ENCODE data around the gene CHRDL2. TPM values are rescaled to one million over a fixed set of nuclear protein-coding genes. Genes with fewer than 3 reads are reported as not detected.

The CHRDL2 gene
- total RNA-seq, 2 experiments from 2014 or later: not detected

DNA sequence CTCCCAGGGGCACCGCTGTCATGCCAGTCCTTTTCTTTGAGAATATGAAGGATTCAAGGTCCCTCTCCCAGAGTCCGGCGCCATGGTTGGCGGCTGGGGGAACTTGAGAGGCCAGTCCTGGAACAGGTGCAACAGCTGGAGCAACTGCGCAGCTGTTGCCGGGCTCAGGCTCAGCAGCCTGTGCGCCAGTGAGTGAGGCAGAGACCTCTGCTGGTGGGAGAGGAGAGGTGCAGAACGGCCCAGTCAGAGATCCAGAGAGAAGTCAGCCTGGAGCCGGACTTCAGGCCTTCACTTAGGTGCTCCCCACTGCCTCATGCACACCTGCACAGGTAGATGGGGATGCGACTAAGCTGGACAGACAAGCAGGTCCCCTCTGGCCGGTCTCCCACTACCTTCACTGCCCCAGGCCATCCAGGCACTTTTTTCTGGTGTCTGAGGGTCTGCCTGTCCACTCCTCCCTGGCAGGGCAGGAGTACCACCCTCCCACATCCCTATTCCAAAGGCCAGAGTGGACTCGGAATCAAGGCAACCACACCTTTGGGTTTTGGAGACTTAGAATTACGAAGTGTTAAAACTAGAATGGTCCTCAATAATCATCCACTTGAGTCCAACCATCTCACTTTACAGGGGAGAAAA lies 4.6 kb downstream of the CHRDL2 start:
- ChIA-PET POLR2A (interaction anchor here (0.5 kb wide), 1 partner anchor 279 kb away, joined by 3 read pairs; no protein-coding TSS in a partner anchor), CTCF (ENCODE audit: unreplicated experiment) (no interaction called here)
- Histone ChIP-seq H3K79me2 (ENCODE audit: insufficient read depth, low read depth, low read length) (no peaks in the 10 kb centered on the region), H4K20me1 (ENCODE audit: insufficient read depth, low read length) (no peaks in the 10 kb centered on the region), H3K27ac (ENCODE audit: low read depth, low read length, poor library complexity, severe bottlenecking) (no peak overlapping the region), H3K4me2 (ENCODE audit: low read length) (no peak overlapping the region), H3K4me3 (ENCODE audit: low read depth, low read length, poor library complexity, severe bottlenecking) (no peak overlapping the region), H2AFZ (ENCODE audit: low read length) (no peak overlapping the region), H3K4me1 (ENCODE audit: insufficient read depth, low read length, poor library complexity, severe bottlenecking) (no peaks in the 10 kb centered on the region), H3K9me3 (ENCODE audit: low read length) (no peaks in the 10 kb centered on the region), H3K36me3 (ENCODE audit: insufficient read depth, low read length) (no peaks in the 10 kb centered on the region), H3K9me2 (ENCODE audit: insufficient read depth, low read length) (no peaks in the 10 kb centered on the region)
- no TSS peak for BruUV-seq (replicated peaks)
- intact Hi-C loops (cut with micrococcal nuclease; ENCODE audit: unreplicated experiment): loop anchor here (2.0 kb wide), 1 partner anchor 116 kb away; no protein-coding TSS in a partner anchor
- TF ChIP-seq, protein P1, sequence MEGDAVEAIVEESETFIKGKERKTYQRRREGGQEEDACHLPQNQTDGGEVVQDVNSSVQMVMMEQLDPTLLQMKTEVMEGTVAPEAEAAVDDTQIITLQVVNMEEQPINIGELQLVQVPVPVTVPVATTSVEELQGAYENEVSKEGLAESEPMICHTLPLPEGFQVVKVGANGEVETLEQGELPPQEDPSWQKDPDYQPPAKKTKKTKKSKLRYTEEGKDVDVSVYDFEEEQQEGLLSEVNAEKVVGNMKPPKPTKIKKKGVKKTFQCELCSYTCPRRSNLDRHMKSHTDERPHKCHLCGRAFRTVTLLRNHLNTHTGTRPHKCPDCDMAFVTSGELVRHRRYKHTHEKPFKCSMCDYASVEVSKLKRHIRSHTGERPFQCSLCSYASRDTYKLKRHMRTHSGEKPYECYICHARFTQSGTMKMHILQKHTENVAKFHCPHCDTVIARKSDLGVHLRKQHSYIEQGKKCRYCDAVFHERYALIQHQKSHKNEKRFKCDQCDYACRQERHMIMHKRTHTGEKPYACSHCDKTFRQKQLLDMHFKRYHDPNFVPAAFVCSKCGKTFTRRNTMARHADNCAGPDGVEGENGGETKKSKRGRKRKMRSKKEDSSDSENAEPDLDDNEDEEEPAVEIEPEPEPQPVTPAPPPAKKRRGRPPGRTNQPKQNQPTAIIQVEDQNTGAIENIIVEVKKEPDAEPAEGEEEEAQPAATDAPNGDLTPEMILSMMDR (conservative IDR thresholded peaks at IDR 0.05; ENCODE audit: low read length): peak; percentile 89
- TF ChIP-seq EZH2phosphoT487 (IDR thresholded peaks at IDR 0.05; ENCODE audit: borderline replicate concordance, low read depth, low read length): no peak
- peak; percentile 73 for DNase-seq (ENCODE audit: low spot score)

DNA sequence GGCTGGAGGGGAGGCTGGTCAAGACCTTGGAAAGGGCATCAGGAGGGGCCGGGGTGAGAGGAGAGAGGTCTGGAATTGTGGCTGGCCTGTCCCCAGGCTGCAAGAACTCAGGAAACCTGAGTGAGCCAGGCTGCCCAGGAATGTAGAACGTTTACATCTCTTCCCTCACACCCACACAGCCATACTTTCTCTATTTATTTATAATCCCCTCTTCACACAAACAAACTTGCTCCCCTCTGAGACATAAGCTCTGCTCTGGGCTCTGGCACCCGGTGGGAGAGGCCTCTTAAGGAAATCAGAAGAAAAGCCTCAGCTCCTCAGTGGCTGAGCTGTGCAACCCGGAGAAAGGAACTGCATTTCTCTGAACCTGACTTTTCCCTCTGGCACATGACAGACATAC lies 5.5 kb downstream of the CHRDL2 start:
- H3K9me3 ChIP-seq (ENCODE audit: low read length): no peaks in the 10 kb centered on the region
- no peak for TF ChIP-seq EZH2phosphoT487 (IDR thresholded peaks at IDR 0.05; ENCODE audit: borderline replicate concordance, low read depth, low read length)
- TF ChIP-seq, protein P1 (conservative IDR thresholded peaks at IDR 0.05; ENCODE audit: low read length): no peak
- no peak overlapping the region for H2AFZ ChIP-seq (ENCODE audit: low read length)
- no TSS peak for BruUV-seq (replicated peaks)
- no peak overlapping the region for H3K27ac ChIP-seq (ENCODE audit: low read depth, low read length, poor library complexity, severe bottlenecking)
- H3K4me2 ChIP-seq (ENCODE audit: low read length): no peak overlapping the region
- no peaks in the 10 kb centered on the region for H3K36me3 ChIP-seq (ENCODE audit: insufficient read depth, low read length)
- no peak overlapping the region for H3K4me3 ChIP-seq (ENCODE audit: low read depth, low read length, poor library complexity, severe bottlenecking)
- ChIA-PET CTCF (ENCODE audit: unreplicated experiment) (interaction anchor here (0.5 to 1.7 kb wide), 2 partner anchors 13 to 1418 kb away, joined by 4 to 8 read pairs; no protein-coding TSS in a partner anchor), POLR2A (interaction anchor here (0.6 kb wide), 1 partner anchor 232 kb away, joined by 3 read pairs; no protein-coding TSS in a partner anchor)
- no peaks in the 10 kb centered on the region for H4K20me1 ChIP-seq (ENCODE audit: insufficient read depth, low read length)
- no peaks in the 10 kb centered on the region for H3K9me2 ChIP-seq (ENCODE audit: insufficient read depth, low read length)
- DNase-seq (ENCODE audit: low spot score): no peak
- no peaks in the 10 kb centered on the region for H3K79me2 ChIP-seq (ENCODE audit: insufficient read depth, low read depth, low read length)
- no peaks in the 10 kb centered on the region for H3K4me1 ChIP-seq (ENCODE audit: insufficient read depth, low read length, poor library complexity, severe bottlenecking)
- intact Hi-C loops (cut with micrococcal nuclease; ENCODE audit: unreplicated experiment): loop anchor here (2.0 kb wide), 1 partner anchor 115 kb away; no protein-coding TSS in a partner anchor

DNA sequence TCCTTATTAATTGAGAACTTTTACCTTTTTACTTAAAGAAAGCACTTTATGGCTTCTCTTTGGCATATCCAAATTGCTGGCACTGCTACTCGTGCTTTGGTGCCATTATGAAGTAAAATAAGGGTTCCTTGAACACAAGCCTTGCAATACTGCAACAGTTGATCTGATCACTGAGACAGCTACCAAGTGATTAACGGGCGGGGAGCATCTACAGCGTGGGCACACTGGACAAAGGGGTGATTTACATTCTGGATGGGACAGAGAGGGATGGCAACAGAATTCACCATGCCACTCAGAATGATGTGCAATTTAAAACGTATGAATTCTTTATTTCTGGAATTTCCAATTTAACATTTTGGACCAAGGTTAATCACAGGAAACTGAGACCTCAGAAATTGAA lies 7.7 kb downstream of the CHRDL2 start:
- no peak for DNase-seq (ENCODE audit: low spot score)
- H3K9me3 ChIP-seq (ENCODE audit: low read length): no peaks in the 10 kb centered on the region
- no peak for TF ChIP-seq EZH2phosphoT487 (IDR thresholded peaks at IDR 0.05; ENCODE audit: borderline replicate concordance, low read depth, low read length)
- no peak overlapping the region for H3K4me2 ChIP-seq (ENCODE audit: low read length)
- no peaks in the 10 kb centered on the region for H4K20me1 ChIP-seq (ENCODE audit: insufficient read depth, low read length)
- no peak overlapping the region for H3K4me3 ChIP-seq (ENCODE audit: low read depth, low read length, poor library complexity, severe bottlenecking)
- no TSS peak for BruUV-seq (replicated peaks)
- intact Hi-C loops (cut with micrococcal nuclease; ENCODE audit: unreplicated experiment): no loop called here
- no peak overlapping the region for H2AFZ ChIP-seq (ENCODE audit: low read length)
- H3K4me1 ChIP-seq (ENCODE audit: insufficient read depth, low read length, poor library complexity, severe bottlenecking): no peaks in the 10 kb centered on the region
- no peak overlapping the region for H3K27ac ChIP-seq (ENCODE audit: low read depth, low read length, poor library complexity, severe bottlenecking)
- no peaks in the 10 kb centered on the region for H3K79me2 ChIP-seq (ENCODE audit: insufficient read depth, low read depth, low read length)
- H3K36me3 ChIP-seq (ENCODE audit: insufficient read depth, low read length): no peaks in the 10 kb centered on the region
- no peaks in the 10 kb centered on the region for H3K9me2 ChIP-seq (ENCODE audit: insufficient read depth, low read length)
- CTCF ChIA-PET (ENCODE audit: unreplicated experiment): no interaction called here
- POLR2A ChIA-PET: no interaction called here
